K562 (cell line): Measurements from ENCODE around the gene IL17RC. TPM values are rescaled to one million over a fixed set of nuclear protein-coding genes. Genes with fewer than 3 reads are reported as not detected.

Experiments
- CAMTA2 ChIP-seq: fragments of 250-450 bp; sonication (Bioruptor Pico); conservative IDR thresholded peaks from 2 replicates; pipeline ENCODE4 v1.5.1; 2022
- CTCF ChIP-seq, 3 experiments: IDR thresholded peaks in 2 of 3; conservative IDR thresholded peaks in 1 of 3; 2 replicates each; pipeline ENCODE4 v1.5.1; 2011 to 2012; ENCODE audit warnings: low read length in 3 of 3, mild to moderate bottlenecking in 3 of 3, control low read depth in 2 of 3, improper control_type of control experiment in 1 of 3, inconsistent platforms in 1 of 3, low read depth in 1 of 3, mixed read lengths in 1 of 3, moderate library complexity in 1 of 3; ENCODE audit not compliant: insufficient read depth in 2 of 3
- HNRNPL ChIP-seq: fragments of 200-400 bp; formaldehyde crosslinking; IDR thresholded peaks from 2 replicates; pipeline ENCODE4 v1.6.1; 2017; ENCODE audit warnings: low read depth, mild to moderate bottlenecking, low read length
- KLF10 ChIP-seq: fragments of 250-450 bp; sonication (Bioruptor Pico); IDR thresholded peaks from 2 replicates; pipeline ENCODE4 v1.6.1; 2021; ENCODE audit warnings: matching md5 sums
- MAFK ChIP-seq: IDR thresholded peaks from 2 replicates; pipeline ENCODE4 v1.6.1; 2011; ENCODE audit warnings: low read length, improper control_type of control experiment
- MCM3 ChIP-seq: fragments of 450-650 bp; IDR thresholded peaks from 2 replicates; pipeline ENCODE4 v1.6.1; 2016
- NCOR1 ChIP-seq: fragments of 450-650 bp; IDR thresholded peaks from 2 replicates; pipeline ENCODE4 v1.6.1; 2016; ENCODE audit warnings: mild to moderate bottlenecking, moderate library complexity
- NR2C1 ChIP-seq, 2 experiments: fragments of 450-650 bp; IDR thresholded peaks; 2 replicates each; pipeline ENCODE4 v1.6.1; 2017; ENCODE audit warnings: mild to moderate bottlenecking in 2 of 2, antibody characterized with exemption in 1 of 2, inconsistent platforms in 1 of 2, missing compliant biosample characterization in 1 of 2, missing genetic modification characterization in 1 of 2
- RAD21 ChIP-seq, 2 experiments: fragments of 250-450 bp in 1 of 2; fragments of 450-650 bp in 1 of 2; sonication (Bioruptor Pico) in 1 of 2; formaldehyde crosslinking in 1 of 2; IDR thresholded peaks in 1 of 2; conservative IDR thresholded peaks in 1 of 2; 2 replicates each; pipeline versions ENCODE4 v1.4.0 to v1.8.0; 2020 to 2022; ENCODE audit warnings: mild to moderate bottlenecking in 2 of 2, moderate library complexity in 1 of 2
- RBM14 ChIP-seq: fragments of 200-400 bp; formaldehyde crosslinking; IDR thresholded peaks from 2 replicates; pipeline ENCODE4 v1.6.1; 2018; ENCODE audit warnings: low read depth, mild to moderate bottlenecking, low read length, moderate library complexity, borderline replicate concordance; ENCODE audit not compliant: insufficient read depth
- SPI1 ChIP-seq: IDR thresholded peaks from 2 replicates; pipeline ENCODE4 v1.6.1; 2011; ENCODE audit warnings: low read depth, low read length, control low read depth, borderline replicate concordance
- SREBF2 ChIP-seq: sonication (generic); formaldehyde crosslinking; IDR thresholded peaks from 2 replicates; pipeline ENCODE4 v1.4.0; 2020; ENCODE audit warnings: mild to moderate bottlenecking, missing genetic modification reagents
- YBX1 ChIP-seq: fragments of 450-650 bp; IDR thresholded peaks from 2 replicates; pipeline ENCODE4 v1.7.1; 2016; ENCODE audit warnings: mild to moderate bottlenecking
- ZNF143 ChIP-seq: sonication (generic); formaldehyde crosslinking; IDR thresholded peaks from 2 replicates; pipeline ENCODE4 v1.9.0; 2022; ENCODE audit warnings: mild to moderate bottlenecking, missing genetic modification reagents
- ZNF280A ChIP-seq: fragments of 450-650 bp; IDR thresholded peaks from 2 replicates; pipeline ENCODE4 v1.6.1; 2018; ENCODE audit warnings: mild to moderate bottlenecking, low read depth; ENCODE audit not compliant: partially characterized antibody
- ZNF57 ChIP-seq: fragments of 450-650 bp; formaldehyde crosslinking; IDR thresholded peaks from 2 replicates; pipeline ENCODE4 v1.4.0; 2020; ENCODE audit warnings: mild to moderate bottlenecking, moderate library complexity
- ZNF707 ChIP-seq: fragments of 250-450 bp; sonication (Bioruptor Pico); conservative IDR thresholded peaks from 2 replicates; pipeline ENCODE4 v1.8.0; 2022; ENCODE audit warnings: inconsistent platforms, mild to moderate bottlenecking, moderate library complexity
- ZNF740 ChIP-seq, 3 experiments: fragments of 200-800 bp in 1 of 3; sonication (Bioruptor generic) in 1 of 3; sonication (generic) in 1 of 3; formaldehyde crosslinking in 1 of 3; IDR thresholded peaks; 2 replicates each; pipeline versions ENCODE4 v1.6.1 to v1.8.0; 2016 to 2022; ENCODE audit warnings: mild to moderate bottlenecking in 2 of 3, missing compliant biosample characterization in 2 of 3, missing genetic modification characterization in 2 of 3, missing genetic modification reagents in 1 of 3
- ZSCAN32 ChIP-seq: fragments of 450-650 bp; formaldehyde crosslinking; IDR thresholded peaks from 2 replicates; pipeline ENCODE4 v1.4.0; 2020; ENCODE audit warnings: mild to moderate bottlenecking, moderate library complexity
- polyA plus RNA-seq, 8 experiments: library from polyadenylated mRNA; depleted of rRNA in 4 of 8; stranded (reverse) in 5 of 8; unstranded in 3 of 8; fragments of >200 nt; fragmentation: Nextera tagmentation in 2 of 8; fragmentation: Illumina TruSeq in 1 of 8; extraction: Ambion mirVana in 2 of 8; extraction: Trizol in 1 of 8; gene quantifications; 2 replicates each; pipeline versions ENCODE4 v1.2.1 to v1.2.3, GENCODE V29; 2011 to 2014; ENCODE audit warnings: inconsistent platforms in 1 of 8, missing spikeins in 1 of 8
- total RNA-seq, 7 experiments: library from RNA; depleted of rRNA in 6 of 7; stranded (reverse); fragments of >200 nt in 6 of 7; fragmentation: Illumina TruSeq in 2 of 7; extraction: Trizol in 2 of 7; gene quantifications; 2 replicates each; pipeline versions ENCODE4 v1.2.1 to v1.2.3, GENCODE V29; 2011 to 2021; ENCODE audit warnings: low replicate concordance in 1 of 7
- TF ChIP-seq, protein P1 (sequence below): fragments of 450-650 bp; formaldehyde crosslinking; IDR thresholded peaks from 2 replicates; pipeline ENCODE4 v1.4.0; 2020; ENCODE audit warnings: mild to moderate bottlenecking
- TF ChIP-seq, protein P2 (sequence below): fragments of 250-450 bp; sonication (Bioruptor Pico); IDR thresholded peaks from 2 replicates; pipeline ENCODE4 v1.4.0; 2020; ENCODE audit warnings: borderline replicate concordance

Gene IL17RC
- total and polyA plus RNA-seq, 9 of the 15 experiments (the other 6 are each of a cell fraction or from before 2014, with no cell fraction given), result 0.15 to 11.4 (median 7.1) TPM; not detected in 1

DNA sequence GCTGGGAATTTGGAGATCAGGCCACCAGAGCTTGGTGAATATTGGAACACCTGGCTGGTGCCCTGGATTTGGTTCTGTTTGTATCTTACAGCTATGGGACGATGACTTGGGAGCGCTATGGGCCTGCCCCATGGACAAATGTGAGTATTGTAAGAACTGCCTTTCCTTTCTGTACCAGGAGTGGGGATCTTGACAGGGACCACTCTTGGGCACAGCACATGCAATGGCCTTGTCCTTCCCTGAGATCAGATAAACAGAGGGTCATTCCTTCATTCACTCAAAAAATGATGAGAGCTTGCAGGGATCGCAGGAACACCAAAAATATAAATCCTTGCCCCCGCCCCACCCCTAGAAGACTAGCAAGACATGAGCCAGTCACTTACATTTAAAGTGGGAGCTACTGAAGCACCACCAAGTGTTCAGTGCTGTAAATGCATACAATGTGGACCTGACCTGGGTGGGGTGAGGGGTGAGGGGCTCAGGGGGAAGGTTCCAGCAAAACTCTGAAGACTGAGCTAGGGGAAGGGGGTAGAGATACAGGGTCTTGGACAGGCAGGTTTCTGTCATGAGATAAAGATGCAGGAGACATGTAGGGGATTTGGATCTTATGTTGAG is 14.0 kb downstream of the IL17RC start (continued):
- TF ChIP-seq NR2C1 (IDR thresholded peaks at IDR 0.05) (no peak), NR2C1 (tag; IDR thresholded peaks at IDR 0.05) (no peak), CAMTA2 (no peak), KLF10 (no peak), MAFK (no peak), ZNF707 (CRISPR knock-in tag) (peak; percentile 97), RAD21 (CRISPR knock-in tag; conservative IDR thresholded peaks at IDR 0.05 in 1 of 2, IDR thresholded peaks at IDR 0.05 in 1 of 2) (peak in 1 of 2 experiments; percentile 40; a peak in 1 of 4 replicates), SPI1 (no peak), CTCF (IDR thresholded peaks at IDR 0.05 in 2 of 3, conservative IDR thresholded peaks at IDR 0.05 in 1 of 3; ENCODE audit: insufficient read depth in 2 of 3, low read depth in 1 of 3, low read length in 3 of 3) (peak; percentile 12 to 54 (median 44); a peak in 4 of 6 replicates), NCOR1 (no peak), ZNF57 (CRISPR knock-in tag) (no peak), YBX1 (no peak), ZNF740 (CRISPR knock-in tag; IDR thresholded peaks at IDR 0.05) (no peak), ZNF740 (tag; IDR thresholded peaks at IDR 0.05) (no peak), SREBF2 (no peak), ZNF143 (CRISPR knock-in tag) (no peak), RBM14 (no peak), ZSCAN32 (no peak), HNRNPL (no peak), ZNF280A (peak; percentile 40), MCM3 (no peak)
- TF ChIP-seq, protein P1, sequence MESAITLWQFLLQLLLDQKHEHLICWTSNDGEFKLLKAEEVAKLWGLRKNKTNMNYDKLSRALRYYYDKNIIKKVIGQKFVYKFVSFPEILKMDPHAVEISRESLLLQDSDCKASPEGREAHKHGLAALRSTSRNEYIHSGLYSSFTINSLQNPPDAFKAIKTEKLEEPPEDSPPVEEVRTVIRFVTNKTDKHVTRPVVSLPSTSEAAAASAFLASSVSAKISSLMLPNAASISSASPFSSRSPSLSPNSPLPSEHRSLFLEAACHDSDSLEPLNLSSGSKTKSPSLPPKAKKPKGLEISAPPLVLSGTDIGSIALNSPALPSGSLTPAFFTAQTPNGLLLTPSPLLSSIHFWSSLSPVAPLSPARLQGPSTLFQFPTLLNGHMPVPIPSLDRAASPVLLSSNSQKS, result no peak
- TF ChIP-seq, protein P2, sequence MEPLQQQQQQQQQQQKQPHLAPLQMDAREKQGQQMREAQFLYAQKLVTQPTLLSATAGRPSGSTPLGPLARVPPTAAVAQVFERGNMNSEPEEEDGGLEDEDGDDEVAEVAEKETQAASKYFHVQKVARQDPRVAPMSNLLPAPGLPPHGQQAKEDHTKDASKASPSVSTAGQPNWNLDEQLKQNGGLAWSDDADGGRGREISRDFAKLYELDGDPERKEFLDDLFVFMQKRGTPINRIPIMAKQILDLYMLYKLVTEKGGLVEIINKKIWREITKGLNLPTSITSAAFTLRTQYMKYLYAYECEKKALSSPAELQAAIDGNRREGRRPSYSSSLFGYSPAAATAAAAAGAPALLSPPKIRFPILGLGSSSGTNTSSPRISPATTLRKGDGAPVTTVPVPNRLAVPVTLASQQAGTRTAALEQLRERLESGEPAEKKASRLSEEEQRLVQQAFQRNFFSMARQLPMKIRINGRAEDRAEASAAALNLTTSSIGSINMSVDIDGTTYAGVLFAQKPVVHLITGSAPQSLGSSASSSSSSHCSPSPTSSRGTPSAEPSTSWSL (CRISPR knock-in tag), result no peak
